Activated gamma-delta T cell (primary cell): ENCODE measurements around the gene TMEM242.
"Not testable (repeated sequence)": the region's sequence is repeated elsewhere in the genome, so short reads cannot be mapped to it uniquely, and the experiment has no call there.

Experiments used
- DNase-seq: peaks from one replicate; lab custom pipeline; 2025; lab: John Stamatoyannopoulos, UW
- total RNA-seq, 2 donors: gene quantifications; one replicate each; lab custom pipeline; 2026; lab: John Stamatoyannopoulos, UW

The TMEM242 gene
- 16.8 to 20.1 reads per million in 2 donors for total RNA-seq

GRCh38 chr6:157323255-157323965 lies at the start of gene TMEM242:
TMEM242 (minus strand) TSS chr6:157323519; CDS start chr6:157323499, 20 bp downstream.
- no peak for DNase-seq

GRCh38 chr6:157372501-157373280 lies 49.4 kb upstream of the TMEM242 start:
- DNase-seq = no peak

DNA sequence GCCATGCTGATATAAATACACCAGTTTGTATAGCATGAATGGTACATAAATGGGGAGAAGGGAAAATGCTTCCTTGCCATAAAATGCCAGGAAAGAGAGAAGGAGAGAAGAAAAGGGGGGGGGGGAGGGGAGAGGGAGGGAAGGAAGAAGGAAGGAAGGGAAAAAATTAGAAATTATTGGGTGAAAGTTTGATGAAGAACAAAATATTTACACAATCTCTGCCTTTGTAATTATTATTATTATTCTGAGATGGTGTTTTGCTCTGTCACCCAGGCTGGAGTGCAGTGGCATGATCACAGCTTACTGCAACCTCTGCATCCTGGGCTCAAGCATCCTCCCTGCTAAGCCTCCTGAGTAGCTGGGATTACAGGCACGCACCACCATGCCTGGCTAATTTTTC lies 47.4 kb upstream of the TMEM242 start:
- DNase-seq = no peak

GRCh38 chr6:157368359-157369049 lies 45.2 kb upstream of the TMEM242 start:
- no peak for DNase-seq

DNA sequence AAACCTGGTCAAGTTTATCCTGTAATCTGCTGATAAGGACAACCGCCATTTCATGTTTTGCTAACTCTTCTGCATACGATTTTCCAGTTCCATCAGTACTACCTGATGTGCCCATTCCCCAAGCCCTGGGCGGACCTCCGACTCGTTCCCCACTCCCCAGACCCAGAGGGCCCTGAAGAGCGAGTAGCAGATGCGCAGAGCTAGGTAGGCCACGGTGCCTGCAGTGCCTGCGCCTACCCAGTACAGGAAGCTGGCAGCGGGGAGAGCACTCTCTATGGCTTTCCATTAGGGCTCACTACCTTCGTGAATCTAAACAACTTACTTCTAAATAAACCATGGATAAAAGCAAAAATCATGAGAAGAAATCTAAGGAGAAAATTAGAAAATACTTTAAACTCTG lies 43.3 kb upstream of the TMEM242 start:
- no peak for DNase-seq

DNA sequence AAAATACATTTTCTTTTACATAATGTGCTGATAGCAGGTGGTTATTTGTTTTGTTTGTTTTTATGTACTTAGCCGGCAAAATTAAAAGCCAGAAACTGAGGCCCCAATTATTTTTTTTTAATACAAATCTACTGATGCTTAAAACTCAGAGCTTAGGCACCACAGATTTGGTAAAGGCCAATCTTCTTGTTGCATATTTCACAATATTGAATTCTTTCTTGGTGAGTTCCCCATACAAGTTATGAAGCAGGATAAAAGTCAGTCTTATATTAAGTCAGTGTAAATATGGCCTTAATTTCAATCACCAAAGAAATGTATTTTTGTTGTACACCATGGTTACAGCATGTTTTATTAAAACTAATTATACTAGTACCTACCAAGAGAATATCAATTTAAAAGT lies 41.4 kb upstream of the TMEM242 start:
- DNase-seq = no peak

DNA sequence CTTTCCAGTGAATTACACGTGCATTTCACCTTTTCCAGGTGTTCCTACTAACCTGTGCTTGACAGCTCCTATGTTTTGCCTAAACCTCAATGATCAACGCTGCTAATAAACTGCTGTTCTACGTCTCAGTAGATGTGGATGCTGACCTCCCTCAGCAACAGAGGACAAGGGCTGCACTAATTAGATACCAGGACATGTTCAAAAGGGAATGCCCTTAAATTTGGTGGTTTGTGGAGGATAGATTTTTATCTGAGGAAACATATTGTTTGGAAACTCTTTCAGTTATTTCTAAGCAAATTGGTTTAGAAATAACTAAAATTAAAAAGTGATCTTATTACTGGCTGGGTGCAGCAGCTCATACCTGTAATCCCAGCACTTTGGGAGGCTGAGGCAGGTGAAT lies 38.6 kb upstream of the TMEM242 start:
- DNase-seq = no peak

GRCh38 chr6:157358287-157358686 lies 35.0 kb upstream of the TMEM242 start:
- no peak for DNase-seq

- DNase-seq = no peak
Measured at GRCh38 chr6:157346373-157346772, 23.1 kb upstream of the TMEM242 start.

GRCh38 chr6:157343732-157344131 lies 20.4 kb upstream of the TMEM242 start:
- no peak for DNase-seq

DNA sequence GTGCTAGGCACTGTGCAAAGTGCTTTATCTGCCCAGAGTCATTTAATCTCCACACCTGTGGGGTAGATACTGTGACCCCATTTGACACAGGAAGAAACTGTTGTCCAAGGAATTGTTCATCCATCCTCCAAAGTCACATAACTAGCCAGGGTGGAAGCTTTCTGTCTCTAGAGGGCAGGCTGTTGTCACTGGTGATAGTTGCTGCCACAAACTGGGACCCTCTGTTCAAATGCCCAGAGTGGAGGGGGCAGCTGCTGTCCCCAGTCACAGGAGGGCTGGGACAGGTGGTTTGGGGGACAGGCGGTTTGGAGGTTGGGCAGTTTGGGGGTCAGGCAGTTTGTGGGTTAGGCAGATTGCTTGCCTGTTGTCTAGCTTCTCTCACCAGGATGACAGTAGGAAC lies 16.1 kb upstream of the TMEM242 start:
- no peak for DNase-seq

GRCh38 chr6:157337751-157338150 lies 14.4 kb upstream of the TMEM242 start:
- DNase-seq = no peak

GRCh38 chr6:157337276-157337675 lies 14.0 kb upstream of the TMEM242 start:
- DNase-seq = not testable (repeated sequence)

GRCh38 chr6:157335829-157336228 lies 12.5 kb upstream of the TMEM242 start:
- DNase-seq = no peak

GRCh38 chr6:157333956-157334355 lies 10.6 kb upstream of the TMEM242 start:
- no peak for DNase-seq

DNA sequence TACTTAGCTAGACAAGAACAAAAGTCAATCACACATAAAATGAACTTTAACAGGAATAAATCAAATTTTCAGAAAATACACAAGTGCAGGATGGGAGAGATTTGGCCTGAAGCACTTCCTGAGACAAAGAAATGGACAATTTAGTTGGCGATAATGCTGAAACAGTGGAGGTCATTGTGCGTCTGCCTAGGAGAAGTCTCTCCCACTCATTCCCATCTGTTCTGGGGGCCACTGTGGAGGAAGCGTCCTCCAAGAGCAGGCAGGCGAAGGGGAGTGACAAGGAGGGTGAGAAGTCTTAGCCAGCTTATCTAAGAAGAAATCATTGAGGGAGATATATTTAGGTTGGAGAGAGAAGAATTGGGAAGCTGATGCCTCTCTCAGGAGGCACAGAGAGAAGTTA lies 10.2 kb upstream of the TMEM242 start:
- no peak for DNase-seq

DNA sequence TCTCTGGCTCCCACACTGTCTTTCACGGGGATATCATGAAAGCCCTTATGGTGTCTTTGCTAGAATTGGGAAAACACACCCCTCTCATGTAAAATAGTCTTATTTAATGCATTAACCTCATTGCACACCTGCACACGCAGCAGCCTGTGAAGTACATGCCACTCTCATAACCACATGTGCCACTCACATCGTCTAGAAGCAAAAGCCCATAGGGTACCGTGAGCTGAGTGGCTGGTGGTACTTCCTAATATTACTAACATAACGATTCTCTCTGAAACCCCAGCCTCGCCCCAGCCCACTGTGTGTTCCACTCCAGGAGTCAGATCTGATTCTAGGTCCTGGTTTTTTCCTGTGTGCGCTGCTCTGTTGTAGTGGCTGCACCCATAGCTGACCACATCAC lies 9.5 kb upstream of the TMEM242 start:
- DNase-seq = no peak

DNA sequence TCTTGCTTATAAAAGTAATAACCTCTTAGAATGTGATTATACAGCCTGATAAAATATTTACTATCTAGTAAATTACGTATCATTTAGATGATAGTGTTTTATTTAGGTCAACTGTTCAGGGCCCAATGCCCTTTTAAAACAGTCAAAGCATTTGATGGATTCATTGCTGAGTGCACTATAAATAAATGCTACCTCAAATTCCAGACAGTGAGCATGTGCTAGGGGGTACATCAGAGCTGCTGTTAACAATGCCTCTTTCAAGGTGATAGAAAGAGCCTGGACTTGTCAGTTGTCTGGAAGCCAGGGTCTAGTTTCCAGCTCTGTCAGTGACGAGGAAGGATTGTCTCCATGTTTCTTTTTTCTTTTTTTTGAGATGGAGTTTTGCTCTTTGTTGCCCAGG lies 7.5 kb upstream of the TMEM242 start:
- no peak for DNase-seq

- no peak for DNase-seq
Measured at GRCh38 chr6:157329829-157330228, 6.5 kb upstream of the TMEM242 start.

- DNase-seq = no peak
Measured at GRCh38 chr6:157328108-157328692, 4.9 kb upstream of the TMEM242 start.

- DNase-seq = no peak
Measured at GRCh38 chr6:157326979-157327378, 3.7 kb upstream of the TMEM242 start.

GRCh38 chr6:157325069-157325805 lies 1.9 kb upstream of the TMEM242 start:
- DNase-seq = no peak
